ENCODE measurements around the gene ASB8.
"Not testable (repeated sequence)": the region's sequence is repeated elsewhere in the genome, so short reads cannot be mapped to it uniquely, and the experiment has no call there.

ASB8 gene

DNA sequence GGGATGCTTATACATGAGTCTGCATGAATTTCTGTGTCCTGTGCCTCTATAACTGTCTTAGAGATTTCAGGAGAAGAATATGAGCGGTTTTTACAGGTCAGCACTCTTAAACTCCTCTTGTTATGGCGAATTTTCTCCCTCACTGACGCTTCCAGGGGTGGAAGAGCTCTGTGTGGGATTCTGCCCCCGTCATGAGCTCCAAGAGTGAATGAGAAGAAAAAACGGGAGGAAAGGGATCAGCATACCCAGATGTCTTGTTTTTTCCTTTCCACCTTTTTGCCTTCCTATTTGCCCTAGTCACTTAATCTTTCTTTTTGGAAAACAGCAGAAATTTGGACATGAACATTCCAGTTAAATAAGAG lies 37.5 kb downstream of the ASB8 start:
- TF ChIP-seq RARB (CRISPR knock-in tag; IDR thresholded peaks at IDR 0.05) (no peak), TOX (CRISPR knock-in tag; IDR thresholded peaks at IDR 0.05; ENCODE audit: borderline replicate concordance) (no peak), ZNF565 (CRISPR knock-in tag; conservative IDR thresholded peaks at IDR 0.05; ENCODE audit: low read depth) (no peak), BACH2 (CRISPR knock-in tag; IDR thresholded peaks at IDR 0.05; ENCODE audit: borderline replicate concordance) (no peak)
- TF ChIP-seq, protein P1, sequence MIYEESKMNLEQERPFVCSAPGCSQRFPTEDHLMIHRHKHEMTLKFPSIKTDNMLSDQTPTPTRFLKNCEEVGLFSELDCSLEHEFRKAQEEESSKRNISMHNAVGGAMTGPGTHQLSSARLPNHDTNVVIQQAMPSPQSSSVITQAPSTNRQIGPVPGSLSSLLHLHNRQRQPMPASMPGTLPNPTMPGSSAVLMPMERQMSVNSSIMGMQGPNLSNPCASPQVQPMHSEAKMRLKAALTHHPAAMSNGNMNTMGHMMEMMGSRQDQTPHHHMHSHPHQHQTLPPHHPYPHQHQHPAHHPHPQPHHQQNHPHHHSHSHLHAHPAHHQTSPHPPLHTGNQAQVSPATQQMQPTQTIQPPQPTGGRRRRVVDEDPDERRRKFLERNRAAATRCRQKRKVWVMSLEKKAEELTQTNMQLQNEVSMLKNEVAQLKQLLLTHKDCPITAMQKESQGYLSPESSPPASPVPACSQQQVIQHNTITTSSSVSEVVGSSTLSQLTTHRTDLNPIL (CRISPR knock-in tag; IDR thresholded peaks at IDR 0.05; ENCODE audit: low read depth), result no peak
- peak; percentile 52 for ATAC-seq

DNA sequence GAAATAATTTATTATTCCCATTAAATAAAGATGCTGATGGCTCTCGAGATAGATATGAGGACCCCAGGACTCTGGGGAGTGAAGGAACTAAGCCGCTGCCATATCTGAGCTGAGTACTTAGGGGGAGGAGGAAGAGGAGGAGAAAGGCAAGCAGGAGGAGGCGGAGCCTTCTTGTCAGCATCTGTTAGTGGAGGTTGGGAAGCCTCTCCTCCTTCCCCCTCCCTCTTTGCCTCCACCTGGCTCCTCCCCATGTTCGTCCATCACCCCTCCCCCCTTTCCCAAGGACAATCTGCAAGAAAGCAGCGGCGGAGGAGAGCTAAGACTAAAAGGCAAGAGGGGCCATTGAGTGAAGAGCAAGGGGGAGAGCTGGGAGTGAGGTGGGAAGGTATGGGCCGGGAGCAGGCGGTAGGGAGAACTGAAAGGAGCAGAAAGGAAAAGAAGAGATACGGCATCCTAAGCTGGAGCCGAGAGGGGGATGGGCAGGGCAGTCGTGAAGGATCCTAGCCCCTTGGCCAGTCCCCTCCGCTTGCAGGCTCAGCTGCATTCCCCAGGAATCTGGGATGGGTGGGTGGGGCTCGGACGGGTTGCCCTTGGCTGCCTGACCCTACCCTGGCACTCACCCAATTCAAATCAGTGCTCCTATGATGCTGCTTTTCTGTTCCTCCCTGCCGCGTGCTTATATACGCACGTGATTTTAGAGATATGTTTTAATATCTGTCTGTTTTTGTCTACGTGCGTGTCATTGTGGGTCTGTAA lies 38.1 kb downstream of the ASB8 start, which contains the start of gene PFKM:
Gene PFKM, plus strand, starts transcription at position 287 of the 756 bp plus-strand sequence. CDS start 3,411 bp downstream, outside the sequence.
- TF ChIP-seq ZNF8 (CRISPR knock-in tag; IDR thresholded peaks at IDR 0.05), result no peak
- no peak for TF ChIP-seq GLIS3 (CRISPR knock-in tag; IDR thresholded peaks at IDR 0.05)
- no peak for TF ChIP-seq SNAI2 (CRISPR knock-in tag; IDR thresholded peaks at IDR 0.05)
- TF ChIP-seq, protein P1 (CRISPR knock-in tag; IDR thresholded peaks at IDR 0.05; ENCODE audit: low read depth), result no peak
- TF ChIP-seq BACH2 (CRISPR knock-in tag; IDR thresholded peaks at IDR 0.05; ENCODE audit: borderline replicate concordance), result no peak
- no peak for TF ChIP-seq ZC3H10 (CRISPR knock-in tag; IDR thresholded peaks at IDR 0.05)
- TF ChIP-seq ZFP3 (CRISPR knock-in tag; IDR thresholded peaks at IDR 0.05), result no peak
- peak; percentile 99 for ATAC-seq

DNA sequence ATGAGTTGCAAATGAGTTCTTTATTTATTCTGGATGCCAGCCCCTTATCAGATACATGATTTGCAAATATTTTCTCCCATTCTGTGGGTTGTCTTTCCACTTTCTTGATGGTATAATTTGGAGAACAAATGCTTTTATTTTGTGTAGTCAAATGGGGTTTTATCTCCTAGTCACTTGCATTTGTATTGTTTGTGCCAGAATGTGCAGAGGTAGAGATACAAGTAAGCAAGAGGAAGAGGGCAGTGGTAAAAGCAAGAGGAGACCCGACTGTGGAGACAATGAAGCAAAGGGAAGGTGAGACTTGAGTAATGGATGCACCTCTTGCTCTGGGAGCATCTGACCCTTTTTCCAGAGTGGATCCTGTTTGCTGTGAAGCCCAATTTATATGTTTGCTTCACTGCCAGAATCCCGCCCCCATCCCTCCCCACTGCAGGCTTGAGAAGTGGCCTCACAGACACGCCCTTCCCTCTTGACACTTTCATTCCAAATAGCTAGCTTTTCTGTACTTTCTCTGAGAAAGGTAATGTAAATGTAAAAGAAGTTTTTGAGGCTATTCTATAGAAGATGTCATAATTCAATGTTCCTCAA lies 38.9 kb downstream of the ASB8 start:
- TF ChIP-seq TCF4 (CRISPR knock-in tag; IDR thresholded peaks at IDR 0.05; ENCODE audit: borderline replicate concordance) (no peak), CSDC2 (CRISPR knock-in tag; IDR thresholded peaks at IDR 0.05) (no peak), ZNF565 (CRISPR knock-in tag; conservative IDR thresholded peaks at IDR 0.05; ENCODE audit: low read depth) (no peak), ZNF8 (CRISPR knock-in tag; IDR thresholded peaks at IDR 0.05) (no peak), ZNF70 (CRISPR knock-in tag; IDR thresholded peaks at IDR 0.05) (no peak), SNAI2 (CRISPR knock-in tag; IDR thresholded peaks at IDR 0.05) (no peak), TOX (CRISPR knock-in tag; IDR thresholded peaks at IDR 0.05; ENCODE audit: borderline replicate concordance) (no peak), PPARA (CRISPR knock-in tag; IDR thresholded peaks at IDR 0.05; ENCODE audit: borderline replicate concordance) (no peak), OSR1 (CRISPR knock-in tag; IDR thresholded peaks at IDR 0.05) (no peak), ZFP30 (CRISPR knock-in tag; IDR thresholded peaks at IDR 0.05) (no peak), ESRRG (CRISPR knock-in tag; IDR thresholded peaks at IDR 0.05) (no peak), ISL1 (CRISPR knock-in tag; IDR thresholded peaks at IDR 0.05) (no peak), ZC3H10 (CRISPR knock-in tag; IDR thresholded peaks at IDR 0.05) (no peak), BACH2 (CRISPR knock-in tag; IDR thresholded peaks at IDR 0.05; ENCODE audit: borderline replicate concordance) (no peak), GLIS3 (CRISPR knock-in tag; IDR thresholded peaks at IDR 0.05) (no peak)
- TF ChIP-seq, protein P2, sequence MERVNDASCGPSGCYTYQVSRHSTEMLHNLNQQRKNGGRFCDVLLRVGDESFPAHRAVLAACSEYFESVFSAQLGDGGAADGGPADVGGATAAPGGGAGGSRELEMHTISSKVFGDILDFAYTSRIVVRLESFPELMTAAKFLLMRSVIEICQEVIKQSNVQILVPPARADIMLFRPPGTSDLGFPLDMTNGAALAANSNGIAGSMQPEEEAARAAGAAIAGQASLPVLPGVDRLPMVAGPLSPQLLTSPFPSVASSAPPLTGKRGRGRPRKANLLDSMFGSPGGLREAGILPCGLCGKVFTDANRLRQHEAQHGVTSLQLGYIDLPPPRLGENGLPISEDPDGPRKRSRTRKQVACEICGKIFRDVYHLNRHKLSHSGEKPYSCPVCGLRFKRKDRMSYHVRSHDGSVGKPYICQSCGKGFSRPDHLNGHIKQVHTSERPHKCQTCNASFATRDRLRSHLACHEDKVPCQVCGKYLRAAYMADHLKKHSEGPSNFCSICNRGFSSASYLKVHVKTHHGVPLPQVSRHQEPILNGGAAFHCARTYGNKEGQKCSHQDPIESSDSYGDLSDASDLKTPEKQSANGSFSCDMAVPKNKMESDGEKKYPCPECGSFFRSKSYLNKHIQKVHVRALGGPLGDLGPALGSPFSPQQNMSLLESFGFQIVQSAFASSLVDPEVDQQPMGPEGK (CRISPR knock-in tag; IDR thresholded peaks at IDR 0.05; ENCODE audit: borderline replicate concordance), result no peak
- TF ChIP-seq, protein P1 (CRISPR knock-in tag; IDR thresholded peaks at IDR 0.05; ENCODE audit: low read depth), result no peak
- ATAC-seq, result no peak; the same call in 2 of the 3 replicates

DNA sequence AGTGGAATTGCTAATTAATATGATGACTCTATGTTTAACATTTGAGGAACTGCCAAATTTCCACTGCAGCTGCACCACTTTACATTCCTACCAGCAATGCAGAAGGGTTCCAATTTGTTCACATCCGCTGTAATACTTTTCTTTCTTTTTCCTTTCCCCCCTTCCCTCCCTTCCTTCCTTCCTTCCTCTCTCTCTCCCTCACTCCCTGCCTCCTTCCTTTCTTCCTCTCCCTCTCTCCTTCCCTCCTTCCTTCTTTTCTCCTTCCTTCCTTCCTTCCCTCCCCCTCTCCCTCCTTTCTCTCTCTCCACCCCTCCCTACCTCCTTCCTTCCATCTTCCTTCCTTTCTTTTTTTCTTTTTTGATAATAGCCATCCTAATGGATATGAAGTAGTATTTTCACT lies 41.4 kb downstream of the ASB8 start:
- TF ChIP-seq TCF4 (CRISPR knock-in tag; IDR thresholded peaks at IDR 0.05; ENCODE audit: borderline replicate concordance) (no peak), ARNTL (CRISPR knock-in tag; IDR thresholded peaks at IDR 0.05; ENCODE audit: borderline replicate concordance, low read depth) (no peak), GLIS3 (CRISPR knock-in tag; IDR thresholded peaks at IDR 0.05) (no peak), RARB (CRISPR knock-in tag; IDR thresholded peaks at IDR 0.05) (no peak), OSR1 (CRISPR knock-in tag; IDR thresholded peaks at IDR 0.05) (no peak)
- TF ChIP-seq, protein P3, sequence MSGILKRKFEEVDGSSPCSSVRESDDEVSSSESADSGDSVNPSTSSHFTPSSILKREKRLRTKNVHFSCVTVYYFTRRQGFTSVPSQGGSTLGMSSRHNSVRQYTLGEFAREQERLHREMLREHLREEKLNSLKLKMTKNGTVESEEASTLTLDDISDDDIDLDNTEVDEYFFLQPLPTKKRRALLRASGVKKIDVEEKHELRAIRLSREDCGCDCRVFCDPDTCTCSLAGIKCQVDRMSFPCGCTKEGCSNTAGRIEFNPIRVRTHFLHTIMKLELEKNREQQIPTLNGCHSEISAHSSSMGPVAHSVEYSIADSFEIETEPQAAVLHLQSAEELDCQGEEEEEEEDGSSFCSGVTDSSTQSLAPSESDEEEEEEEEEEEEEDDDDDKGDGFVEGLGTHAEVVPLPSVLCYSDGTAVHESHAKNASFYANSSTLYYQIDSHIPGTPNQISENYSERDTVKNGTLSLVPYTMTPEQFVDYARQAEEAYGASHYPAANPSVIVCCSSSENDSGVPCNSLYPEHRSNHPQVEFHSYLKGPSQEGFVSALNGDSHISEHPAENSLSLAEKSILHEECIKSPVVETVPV (CRISPR knock-in tag; IDR thresholded peaks at IDR 0.05), result no peak
- no peak for ATAC-seq

DNA sequence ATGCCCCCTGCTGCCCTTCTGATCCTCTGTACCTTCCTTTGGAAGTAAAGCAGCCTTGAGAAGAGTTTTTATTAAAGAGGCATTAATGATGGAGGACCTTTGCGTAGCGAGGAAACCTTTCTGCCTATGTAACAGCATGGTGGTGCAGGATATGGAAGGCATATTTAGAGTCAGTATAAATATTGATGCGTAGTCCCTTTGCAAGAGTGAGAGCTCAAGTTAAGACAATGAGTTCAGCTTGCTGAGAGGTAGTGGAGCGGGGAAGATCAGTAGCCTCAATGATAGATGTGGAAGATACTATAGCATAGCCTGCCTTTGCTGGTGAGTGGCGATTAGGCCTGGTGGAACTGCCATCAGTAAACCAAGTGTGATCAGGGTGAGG lies 46.0 kb downstream of the ASB8 start:
- not testable (repeated sequence) for ATAC-seq
